RWPE2 (cell line): ENCODE data around the gene CRYBA1.

Source experiments
- ATAC-seq: fragments of 200-7000 bp; cut with Tn5 transposase; 3 replicates; pipeline ENCODE4 v1.9.1; 2021; ENCODE audit warnings: low read depth
- DNase-seq: peaks from one replicate; pipeline ENCODE4 v3.0.0-alpha.2; 2020; ENCODE audit warnings: low spot score
- H3K27ac ChIP-seq: fragments of 450-650 bp; 2 replicates; pipeline ENCODE4 v1.5.1; 2017; ENCODE audit warnings: mild to moderate bottlenecking; ENCODE audit not compliant: poor library complexity, severe bottlenecking
- H3K27me3 ChIP-seq: fragments of 250-450 bp; sonication (Bioruptor Pico); 2 replicates; pipeline ENCODE4 v1.5.1; 2021; ENCODE audit warnings: mild to moderate bottlenecking, moderate library complexity; ENCODE audit not compliant: insufficient read depth, poor library complexity, severe bottlenecking
- H3K36me3 ChIP-seq: fragments of 250-450 bp; sonication (Bioruptor Pico); 2 replicates; pipeline ENCODE4 v1.5.1; 2020; ENCODE audit warnings: low read depth, mild to moderate bottlenecking, moderate library complexity
- H3K4me1 ChIP-seq: fragments of 250-450 bp; sonication (Bioruptor Pico); 2 replicates; pipeline ENCODE4 v1.5.1; 2021; ENCODE audit warnings: mild to moderate bottlenecking, moderate library complexity; ENCODE audit not compliant: insufficient read depth, poor library complexity, severe bottlenecking
- H3K4me3 ChIP-seq: fragments of 250-450 bp; sonication (Bioruptor Pico); 2 replicates; pipeline ENCODE4 v1.5.1; 2021; ENCODE audit warnings: mild to moderate bottlenecking, moderate library complexity; ENCODE audit not compliant: severe bottlenecking
- H3K9me3 ChIP-seq: fragments of 250-450 bp; sonication (Bioruptor Pico); 2 replicates; pipeline ENCODE4 v1.5.1; 2021; ENCODE audit warnings: mild to moderate bottlenecking, moderate library complexity; ENCODE audit not compliant: severe bottlenecking
- CTCF ChIP-seq: fragments of 450-650 bp; IDR thresholded peaks from one replicate; pipeline ENCODE4 v1.5.1; 2017; ENCODE audit warnings: mild to moderate bottlenecking, moderate library complexity; ENCODE audit not compliant: poor library complexity, severe bottlenecking

Gene CRYBA1

GRCh38 chr17:29209073-29209472, 37.6 kb upstream of the CRYBA1 start:
- no peak for DNase-seq
- TF ChIP-seq CTCF = no peak
- Histone ChIP-seq H3K9me3 (no peaks in the 10 kb centered on the region), H3K4me3 (no peak overlapping the region), H3K36me3 (no peaks in the 10 kb centered on the region), H3K4me1 (no peaks in the 10 kb centered on the region), H3K27ac (no peak overlapping the region), H3K27me3 (no peaks in the 10 kb centered on the region)
- ATAC-seq = no peak

- H3K4me3 ChIP-seq = no peak overlapping the region
- no peaks in the 10 kb centered on the region for H3K4me1 ChIP-seq
- ATAC-seq (no peak), DNase-seq (no peak)
- H3K36me3 ChIP-seq = no peaks in the 10 kb centered on the region
- TF ChIP-seq CTCF = no peak
- H3K9me3 ChIP-seq = no peaks in the 10 kb centered on the region
- no peak overlapping the region for H3K27ac ChIP-seq
- no peaks in the 10 kb centered on the region for H3K27me3 ChIP-seq
Observed at GRCh38 chr17:29210879-29211278, 35.8 kb upstream of the CRYBA1 start.

- DNase-seq (no peak), ATAC-seq (no peak)
- Histone ChIP-seq H3K36me3 (no peaks in the 10 kb centered on the region), H3K27ac (no peak overlapping the region), H3K4me1 (peaks cover 12% of the 10 kb centered on the region), H3K9me3 (no peaks in the 10 kb centered on the region), H3K4me3 (no peak overlapping the region), H3K27me3 (no peaks in the 10 kb centered on the region)
- TF ChIP-seq CTCF = no peak
Observed at GRCh38 chr17:29212094-29212631, 34.5 kb upstream of the CRYBA1 start.

GRCh38 chr17:29212681-29213121, 34.0 kb upstream of the CRYBA1 start:
- Histone ChIP-seq H3K36me3 (no peaks in the 10 kb centered on the region), H3K4me1 (peaks cover 17% of the 10 kb centered on the region), H3K9me3 (no peaks in the 10 kb centered on the region), H3K4me3 (no peak overlapping the region), H3K27ac (no peak overlapping the region), H3K27me3 (no peaks in the 10 kb centered on the region)
- no peak for TF ChIP-seq CTCF
- DNase-seq (no peak), ATAC-seq (no peak)
